ENCODE data around the gene MSH5.
A peak's percentile ranks its signal among the peaks of the same experiment; 100 is the strongest.

Gene MSH5

DNA sequence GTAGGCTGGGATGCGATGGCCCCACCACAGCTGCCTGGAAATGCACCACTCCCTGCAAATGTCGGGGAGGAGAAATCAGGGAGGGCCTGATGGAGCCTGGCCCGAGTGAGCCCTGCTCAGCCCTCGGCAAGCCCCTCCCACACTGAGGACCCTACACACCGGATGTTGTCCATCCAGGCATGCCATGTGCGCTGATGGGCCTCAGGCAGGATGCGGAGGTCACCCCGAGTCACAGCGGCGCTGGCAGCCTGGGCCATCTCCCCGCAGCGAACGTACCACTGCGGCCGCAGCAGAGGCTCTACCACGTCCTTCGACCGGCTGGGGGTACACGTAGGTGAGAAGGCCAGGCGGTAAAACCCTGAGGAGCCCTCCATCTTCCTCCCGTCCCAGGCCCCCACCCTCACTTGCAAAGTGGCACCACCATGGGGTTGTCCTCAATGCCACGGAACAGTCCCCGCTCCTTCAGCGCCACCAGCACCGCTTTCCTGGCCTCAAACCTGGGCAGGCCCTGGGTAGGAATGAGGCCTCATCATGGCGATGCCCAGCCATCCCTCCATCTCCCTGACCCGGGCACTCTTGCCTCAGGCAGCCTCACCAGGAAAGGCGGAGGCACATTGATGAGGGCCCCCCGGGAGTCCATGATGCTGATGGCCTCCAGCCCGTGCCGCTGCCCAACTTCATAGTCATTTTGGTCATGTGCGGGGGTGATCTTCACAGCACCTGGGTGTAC, 42.5 kb downstream of the MSH5 start:
- no peaks in the 10 kb centered on the region for H3K79me1 ChIP-seq (ENCODE audit: low read length)
- H2BK120ac ChIP-seq (ENCODE audit: low read depth, low read length), result no peak overlapping the region
- no peaks in the 10 kb centered on the region for H3K27me3 ChIP-seq (ENCODE audit: insufficient read depth, low read length, poor library complexity)
- no peak overlapping the region for H3K23ac ChIP-seq (ENCODE audit: low read length)
- no peak overlapping the region for H2BK5ac ChIP-seq (ENCODE audit: low read length)
- no peak overlapping the region for H3K4me3 ChIP-seq (ENCODE audit: low read length)
- no peak for DNase-seq
- peaks cover 18% of the 10 kb centered on the region for H3K36me3 ChIP-seq (ENCODE audit: control insufficient read depth, insufficient read depth, low read length)
- no peak overlapping the region for H3K9ac ChIP-seq (ENCODE audit: low read length)
- H4K8ac ChIP-seq (ENCODE audit: low read depth, low read length), result no peak overlapping the region
- no peak overlapping the region for H3K4me2 ChIP-seq (ENCODE audit: low read length)
- no peak overlapping the region for H3K27ac ChIP-seq (ENCODE audit: low read depth, low read length)
- no peak overlapping the region for H3K56ac ChIP-seq (ENCODE audit: low read length)
- WGBS (ENCODE audit: extremely low coverage, insufficient coverage, low lambda C conversion rate), result no CpG with 5 or more reads among the region's 32 CpGs
- no peak overlapping the region for H2AK5ac ChIP-seq (ENCODE audit: low read length)
- no peak overlapping the region for H2BK15ac ChIP-seq (replicated peaks; ENCODE audit: low read depth)
- no peaks in the 10 kb centered on the region for H3K4me1 ChIP-seq (ENCODE audit: control insufficient read depth, low read depth, low read length)
- no peak overlapping the region for H3K4ac ChIP-seq (ENCODE audit: low read depth, low read length)
- H3K79me2 ChIP-seq (ENCODE audit: control insufficient read depth, insufficient read depth, low read length), result no peaks in the 10 kb centered on the region
- no peak overlapping the region for H4K5ac ChIP-seq (ENCODE audit: low read length)
- H3K18ac ChIP-seq (ENCODE audit: low read length), result no peak overlapping the region

DNA sequence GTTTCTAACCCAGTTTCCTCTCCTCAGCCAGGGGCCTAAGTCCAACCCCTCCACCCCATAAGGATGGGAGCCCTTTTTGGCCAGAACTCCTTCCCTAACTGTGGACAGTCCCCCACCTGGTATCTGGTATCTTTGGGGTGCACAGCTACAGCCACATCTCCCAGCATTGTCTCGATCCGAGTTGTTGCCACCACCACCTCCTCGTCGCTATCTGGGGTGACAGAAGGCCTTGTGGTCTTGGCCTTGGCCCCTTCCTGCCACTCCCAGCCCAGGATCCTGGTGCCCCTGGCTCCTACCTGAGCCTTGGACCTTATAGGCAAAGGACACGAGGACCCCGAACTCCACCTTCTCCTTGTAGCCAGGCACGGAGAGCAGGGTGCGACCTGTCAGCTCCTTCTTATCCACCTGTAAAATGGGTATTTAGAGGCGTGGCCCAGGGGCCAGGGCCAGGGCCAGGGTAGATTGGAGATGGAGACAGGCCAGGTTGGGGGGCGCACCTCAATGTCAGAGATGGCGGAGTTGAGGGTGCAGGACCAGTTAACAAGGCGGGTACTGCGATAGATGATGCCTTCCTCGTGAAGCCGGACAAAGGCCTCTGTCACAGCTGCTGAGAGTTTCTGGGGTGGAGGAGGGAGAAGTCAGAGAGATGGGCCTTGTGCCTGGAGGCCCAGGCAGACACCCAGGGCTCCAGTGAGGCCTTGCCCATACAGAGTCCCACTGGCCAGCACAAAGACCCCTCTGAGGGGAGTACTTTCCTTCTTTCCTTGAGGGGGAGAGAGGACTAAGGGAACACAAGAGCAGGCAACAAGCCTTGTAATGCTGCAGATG, 44.5 kb downstream of the MSH5 start:
- Histone ChIP-seq H3K4me1 (ENCODE audit: control insufficient read depth, low read depth, low read length) (no peaks in the 10 kb centered on the region), H3K9ac (ENCODE audit: low read length) (no peak overlapping the region), H4K5ac (ENCODE audit: low read length) (no peak overlapping the region), H3K36me3 (ENCODE audit: control insufficient read depth, insufficient read depth, low read length) (peaks cover 15% of the 10 kb centered on the region), H3K4me3 (ENCODE audit: low read length) (no peak overlapping the region), H3K23ac (ENCODE audit: low read length) (no peak overlapping the region), H3K4ac (ENCODE audit: low read depth, low read length) (no peak overlapping the region), H2BK5ac (ENCODE audit: low read length) (no peak overlapping the region), H3K4me2 (ENCODE audit: low read length) (no peak overlapping the region), H2BK120ac (ENCODE audit: low read depth, low read length) (no peak overlapping the region), H3K18ac (ENCODE audit: low read length) (no peak overlapping the region), H4K8ac (ENCODE audit: low read depth, low read length) (no peak overlapping the region), H3K27me3 (ENCODE audit: insufficient read depth, low read length, poor library complexity) (no peaks in the 10 kb centered on the region), H3K27ac (ENCODE audit: low read depth, low read length) (no peak overlapping the region), H2AK5ac (ENCODE audit: low read length) (no peak overlapping the region), H3K79me2 (ENCODE audit: control insufficient read depth, insufficient read depth, low read length) (no peaks in the 10 kb centered on the region), H2BK15ac (replicated peaks; ENCODE audit: low read depth) (no peak overlapping the region), H3K56ac (ENCODE audit: low read length) (no peak overlapping the region), H3K79me1 (ENCODE audit: low read length) (peaks cover 1% of the 10 kb centered on the region)
- DNase-seq, result no peak
- no CpG with 5 or more reads among the region's 15 CpGs for WGBS (ENCODE audit: extremely low coverage, insufficient coverage, low lambda C conversion rate)

DNA sequence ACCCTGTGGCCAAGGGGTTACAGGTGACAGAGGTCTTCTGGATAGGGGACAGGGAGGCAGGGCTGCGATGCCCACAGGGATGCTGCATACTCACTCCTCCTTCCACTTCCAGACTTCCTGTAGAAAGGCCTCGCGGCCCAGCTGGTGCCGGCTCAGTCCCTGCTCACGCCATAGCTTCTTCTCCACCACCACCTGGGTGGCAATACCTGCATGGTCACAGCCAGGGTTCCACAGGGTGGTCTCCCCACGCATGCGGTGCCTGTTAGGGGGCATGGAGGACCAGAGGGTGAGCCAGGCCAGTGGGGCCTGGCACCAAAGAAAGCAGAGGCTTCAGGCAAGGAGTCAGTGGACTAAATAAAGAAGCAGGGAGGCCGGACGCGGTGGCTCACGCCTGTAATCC, 45.7 kb downstream of the MSH5 start:
- Histone ChIP-seq H3K23ac (ENCODE audit: low read length) (no peak overlapping the region), H2BK15ac (replicated peaks; ENCODE audit: low read depth) (no peak overlapping the region), H3K18ac (ENCODE audit: low read length) (no peak overlapping the region), H3K4me2 (ENCODE audit: low read length) (no peak overlapping the region), H4K5ac (ENCODE audit: low read length) (no peak overlapping the region), H3K36me3 (ENCODE audit: control insufficient read depth, insufficient read depth, low read length) (peaks cover 17% of the 10 kb centered on the region), H3K79me2 (ENCODE audit: control insufficient read depth, insufficient read depth, low read length) (no peaks in the 10 kb centered on the region), H3K79me1 (ENCODE audit: low read length) (peaks cover 3% of the 10 kb centered on the region), H4K8ac (ENCODE audit: low read depth, low read length) (no peak overlapping the region), H2AK5ac (ENCODE audit: low read length) (no peak overlapping the region), H3K56ac (ENCODE audit: low read length) (no peak overlapping the region), H3K4me3 (ENCODE audit: low read length) (no peak overlapping the region), H3K4me1 (ENCODE audit: control insufficient read depth, low read depth, low read length) (no peaks in the 10 kb centered on the region), H3K27ac (ENCODE audit: low read depth, low read length) (no peak overlapping the region), H2BK120ac (ENCODE audit: low read depth, low read length) (no peak overlapping the region), H3K4ac (ENCODE audit: low read depth, low read length) (no peak overlapping the region), H3K27me3 (ENCODE audit: insufficient read depth, low read length, poor library complexity) (no peaks in the 10 kb centered on the region), H3K9ac (ENCODE audit: low read length) (no peak overlapping the region), H2BK5ac (ENCODE audit: low read length) (no peak overlapping the region)
- WGBS (ENCODE audit: extremely low coverage, insufficient coverage, low lambda C conversion rate), result no CpG with 5 or more reads among the region's 11 CpGs
- no peak for DNase-seq

DNA sequence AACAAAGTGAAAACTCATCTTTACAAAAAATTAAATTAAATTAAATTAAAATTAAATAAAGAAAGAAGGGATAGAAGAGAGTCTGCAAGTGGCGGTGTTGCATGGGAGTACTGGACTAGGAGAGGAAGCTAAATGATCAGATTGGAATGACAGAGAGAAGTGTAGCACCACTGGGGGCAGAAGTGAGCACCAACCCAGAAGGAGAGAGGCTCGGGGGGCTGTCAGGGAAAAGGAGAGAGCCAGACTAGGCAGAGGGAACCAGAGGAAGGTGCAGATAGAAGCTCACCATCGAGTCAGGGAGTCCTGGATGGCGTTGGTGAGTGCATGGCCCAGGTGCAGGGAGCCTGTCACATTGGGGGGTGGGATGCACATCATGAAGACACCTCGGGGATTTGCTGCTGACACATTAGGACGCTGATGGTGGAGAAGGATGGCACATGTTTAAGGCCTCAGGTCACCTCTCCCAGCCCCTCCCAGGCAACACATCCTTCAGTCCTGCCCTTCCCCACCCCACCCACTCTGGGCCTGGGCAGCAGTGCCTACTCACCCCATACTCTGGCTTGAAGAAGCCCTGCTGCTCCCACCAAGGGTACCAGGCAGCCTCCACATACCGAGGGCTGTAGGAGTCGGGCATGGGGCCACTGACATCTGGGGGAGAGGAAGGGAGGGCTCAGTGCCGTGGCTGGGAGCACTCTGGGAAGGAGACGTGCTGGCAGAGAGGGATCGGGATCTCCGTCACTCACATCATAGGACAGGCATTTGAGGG, 51.7 kb downstream of the MSH5 start:
- Histone ChIP-seq H2AK5ac (ENCODE audit: low read length) (no peak overlapping the region), H3K4me2 (ENCODE audit: low read length) (no peak overlapping the region), H3K4ac (ENCODE audit: low read depth, low read length) (no peak overlapping the region), H2BK15ac (replicated peaks; ENCODE audit: low read depth) (no peak overlapping the region), H3K9ac (ENCODE audit: low read length) (peak overlapping the region; percentile 1), H3K79me1 (ENCODE audit: low read length) (peaks cover 12% of the 10 kb centered on the region), H3K4me3 (ENCODE audit: low read length) (no peak overlapping the region), H3K4me1 (ENCODE audit: control insufficient read depth, low read depth, low read length) (peaks cover 2% of the 10 kb centered on the region), H2BK120ac (ENCODE audit: low read depth, low read length) (no peak overlapping the region), H3K36me3 (ENCODE audit: control insufficient read depth, insufficient read depth, low read length) (peaks cover 5% of the 10 kb centered on the region), H3K27me3 (ENCODE audit: insufficient read depth, low read length, poor library complexity) (no peaks in the 10 kb centered on the region), H4K8ac (ENCODE audit: low read depth, low read length) (no peak overlapping the region), H3K79me2 (ENCODE audit: control insufficient read depth, insufficient read depth, low read length) (peaks cover 22% of the 10 kb centered on the region), H3K56ac (ENCODE audit: low read length) (no peak overlapping the region), H4K5ac (ENCODE audit: low read length) (no peak overlapping the region), H3K18ac (ENCODE audit: low read length) (no peak overlapping the region), H2BK5ac (ENCODE audit: low read length) (no peak overlapping the region), H3K23ac (ENCODE audit: low read length) (no peak overlapping the region), H3K27ac (ENCODE audit: low read depth, low read length) (no peak overlapping the region)
- DNase-seq, result peak; percentile 82
- WGBS (ENCODE audit: extremely low coverage, insufficient coverage, low lambda C conversion rate), result no CpG with 5 or more reads among the region's 12 CpGs

DNA sequence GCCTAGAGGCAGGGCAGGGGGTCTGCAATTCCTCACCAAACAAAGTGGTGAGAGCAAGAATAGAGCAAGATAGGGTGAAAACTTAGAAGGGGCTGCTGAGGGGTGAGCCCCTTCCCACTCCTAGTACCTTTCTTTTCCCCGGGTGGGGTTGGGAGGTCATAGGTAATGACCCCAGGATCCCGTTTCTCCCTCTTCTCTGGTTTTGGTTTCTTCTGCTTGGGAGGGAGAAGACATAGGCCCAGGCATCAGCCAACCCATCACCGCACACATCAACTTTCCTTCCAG, 52.2 kb downstream of the MSH5 start:
- Histone ChIP-seq H3K4me3 (ENCODE audit: low read length) (no peak overlapping the region), H3K18ac (ENCODE audit: low read length) (no peak overlapping the region), H3K27me3 (ENCODE audit: insufficient read depth, low read length, poor library complexity) (no peaks in the 10 kb centered on the region), H2BK5ac (ENCODE audit: low read length) (no peak overlapping the region), H3K23ac (ENCODE audit: low read length) (no peak overlapping the region), H3K9ac (ENCODE audit: low read length) (no peak overlapping the region), H3K4ac (ENCODE audit: low read depth, low read length) (no peak overlapping the region), H4K5ac (ENCODE audit: low read length) (no peak overlapping the region), H2AK5ac (ENCODE audit: low read length) (no peak overlapping the region), H3K79me2 (ENCODE audit: control insufficient read depth, insufficient read depth, low read length) (peaks cover 22% of the 10 kb centered on the region), H3K79me1 (ENCODE audit: low read length) (peaks cover 12% of the 10 kb centered on the region), H3K36me3 (ENCODE audit: control insufficient read depth, insufficient read depth, low read length) (peaks cover 6% of the 10 kb centered on the region), H3K27ac (ENCODE audit: low read depth, low read length) (no peak overlapping the region), H2BK120ac (ENCODE audit: low read depth, low read length) (no peak overlapping the region), H3K4me2 (ENCODE audit: low read length) (no peak overlapping the region), H4K8ac (ENCODE audit: low read depth, low read length) (no peak overlapping the region), H3K4me1 (ENCODE audit: control insufficient read depth, low read depth, low read length) (peaks cover 2% of the 10 kb centered on the region), H3K56ac (ENCODE audit: low read length) (no peak overlapping the region), H2BK15ac (replicated peaks; ENCODE audit: low read depth) (no peak overlapping the region)
- no peak for DNase-seq
- WGBS (ENCODE audit: extremely low coverage, insufficient coverage, low lambda C conversion rate), result no CpG with 5 or more reads among the region's 3 CpGs
